Measurements from ENCODE around the gene SH2D7.

The SH2D7 gene

DNA sequence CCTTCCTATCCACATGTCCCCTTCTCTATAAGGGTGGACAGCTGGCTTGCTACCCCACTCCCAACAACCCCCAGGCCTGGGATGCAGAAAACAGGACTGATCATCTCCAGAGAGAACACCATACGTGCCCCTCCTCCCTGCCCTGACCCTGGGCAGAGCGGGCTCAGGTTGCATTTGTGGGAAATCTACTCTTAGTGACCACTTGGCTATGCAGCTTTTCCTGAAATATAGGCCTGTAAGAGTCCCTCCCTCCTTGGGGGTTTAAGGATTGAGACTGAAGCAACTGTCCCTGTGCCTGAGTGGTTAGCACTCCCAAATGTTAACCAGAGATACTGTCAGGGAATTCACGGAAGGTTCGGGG lies 11.7 kb downstream of the SH2D7 start:
- no peak for DNase-seq

DNA sequence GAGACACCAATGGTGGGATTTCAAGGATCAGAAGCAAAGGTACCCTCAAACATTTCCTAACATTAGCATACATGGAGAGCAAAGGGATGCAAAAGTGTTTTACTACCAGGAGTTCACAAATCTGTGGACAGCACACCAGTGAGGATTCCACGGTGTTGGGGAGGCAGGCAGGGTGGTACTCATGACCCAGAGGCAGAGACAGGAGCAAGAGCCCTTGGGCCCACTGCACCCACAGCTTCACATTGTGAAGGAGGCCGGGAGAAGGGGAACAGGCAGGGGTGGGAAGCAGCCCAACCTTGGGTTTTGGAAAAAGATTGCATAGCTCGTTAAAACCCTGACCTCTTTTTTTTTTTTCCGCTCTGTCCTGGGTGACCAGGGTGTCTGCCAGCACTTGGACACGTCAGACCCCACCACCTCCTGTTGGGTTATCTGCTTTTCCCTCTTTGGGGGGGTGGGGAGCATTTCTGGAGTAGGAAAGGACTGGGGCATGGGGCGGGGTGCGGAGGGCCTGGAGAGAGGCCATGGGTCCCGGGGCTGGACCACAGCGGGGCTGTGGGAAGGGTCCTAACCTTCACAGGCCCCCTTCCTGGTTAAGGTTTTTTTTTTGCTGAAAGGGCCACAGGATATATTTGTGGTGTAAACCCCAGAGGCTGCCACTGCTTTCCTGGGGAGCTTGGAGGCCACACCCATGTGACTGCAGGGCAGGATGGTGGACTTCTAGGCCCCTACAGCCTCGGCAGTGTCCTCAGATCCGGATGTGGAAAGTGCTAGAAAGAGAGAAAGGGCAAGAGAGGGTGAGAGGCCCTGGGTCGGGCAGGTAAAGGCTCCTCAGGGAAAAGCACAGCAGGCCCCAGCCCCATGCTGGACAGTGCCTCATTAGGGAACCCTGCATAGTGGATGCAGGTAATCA lies 12.5 kb downstream of the SH2D7 start:
- no peak for DNase-seq

DNA sequence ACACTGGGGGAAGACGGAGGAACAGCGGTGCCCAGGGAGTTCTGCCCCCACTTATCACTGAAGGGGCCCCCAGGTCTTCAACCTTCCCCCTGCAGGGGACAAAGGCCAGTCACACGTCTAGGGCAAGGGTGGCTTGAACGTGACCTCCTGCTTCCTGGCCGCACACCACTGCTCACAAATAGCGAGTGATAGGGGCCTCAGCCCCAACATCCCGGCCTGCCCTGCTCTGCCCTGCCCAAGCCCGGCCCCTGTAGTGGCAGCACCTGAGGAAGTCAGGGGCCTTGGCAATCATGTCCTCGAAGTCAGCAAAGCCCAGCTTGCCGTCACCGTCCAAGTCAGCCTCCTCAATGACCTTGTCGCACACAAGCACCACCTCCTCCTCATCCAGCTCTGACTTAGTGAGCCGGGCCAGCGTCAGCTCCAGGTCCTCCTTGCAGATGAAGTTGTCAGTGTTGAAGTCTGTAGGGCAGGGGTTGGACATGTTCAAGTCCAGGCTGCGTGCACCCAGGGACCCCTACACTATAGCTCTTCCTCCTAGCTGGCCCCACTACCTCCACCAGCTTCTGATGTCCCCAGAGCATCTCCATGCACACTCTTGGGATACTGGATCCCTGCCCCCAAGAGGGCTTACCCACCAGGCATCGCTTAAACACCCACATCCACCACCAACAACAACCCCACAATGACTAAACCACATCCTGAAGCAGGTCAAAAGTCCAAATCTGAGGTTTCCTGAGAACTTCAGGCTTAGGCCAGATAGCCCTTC lies 13.3 kb downstream of the SH2D7 start:
- DNase-seq: no peak

DNA sequence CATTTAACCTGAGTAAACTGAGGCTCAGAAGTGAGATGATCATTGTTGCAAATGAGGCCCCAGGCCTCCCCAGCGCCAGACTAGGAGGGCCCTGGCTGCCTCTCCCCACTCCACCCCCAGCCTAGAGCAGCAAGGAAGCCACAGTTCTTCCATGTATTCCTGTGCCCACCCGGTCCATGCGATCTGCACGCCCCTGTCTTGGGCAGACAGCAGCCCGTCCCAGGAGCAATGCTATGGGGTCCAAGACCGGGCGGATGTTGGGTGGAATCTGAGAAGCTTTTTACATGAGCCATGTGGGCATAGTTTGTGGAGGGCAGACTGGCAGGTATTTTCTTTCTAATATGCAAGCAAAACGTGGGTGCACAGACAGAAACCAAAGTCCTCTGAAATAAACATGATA lies 15.1 kb downstream of the SH2D7 start:
- DNase-seq: no peak

DNA sequence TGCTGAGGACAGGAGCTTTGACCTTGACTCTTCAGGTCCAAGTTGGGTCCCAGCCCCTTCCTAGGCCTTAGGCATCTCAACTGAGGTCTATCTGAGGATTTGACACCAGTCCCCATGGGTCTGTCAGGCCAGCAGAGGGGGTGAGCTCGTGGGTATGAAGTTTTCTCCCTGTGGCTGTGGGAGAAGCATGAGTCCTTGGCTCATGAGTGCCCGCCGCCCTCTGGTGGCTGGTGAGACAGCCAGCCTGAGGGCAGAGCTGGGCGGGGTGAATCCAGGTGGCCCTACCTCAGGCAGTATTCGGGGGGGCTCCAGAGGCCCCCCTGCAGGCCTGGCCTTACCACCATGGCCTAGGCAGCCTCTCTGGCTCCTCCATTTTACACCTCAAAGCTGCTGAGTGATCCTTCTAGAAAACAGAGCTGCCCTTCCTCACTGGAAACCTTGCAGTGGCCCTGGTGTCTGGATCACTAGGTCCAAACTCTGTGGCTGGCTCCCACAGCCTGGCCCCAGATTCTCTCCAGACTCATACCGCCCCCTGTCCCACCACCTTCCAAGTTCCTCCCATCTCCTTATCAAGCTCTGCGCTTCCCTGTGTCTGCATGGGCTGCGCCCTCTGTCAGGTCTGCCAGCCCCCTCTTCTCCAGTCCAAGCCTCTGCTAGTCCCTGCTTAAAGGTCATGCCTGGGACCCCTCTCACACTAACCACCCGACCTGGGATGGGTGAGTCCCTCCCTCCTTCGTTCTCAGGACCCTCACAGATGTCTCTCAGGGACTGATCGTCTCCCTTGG lies 16.1 kb downstream of the SH2D7 start:
- DNase-seq: peak; percentile 67

DNA sequence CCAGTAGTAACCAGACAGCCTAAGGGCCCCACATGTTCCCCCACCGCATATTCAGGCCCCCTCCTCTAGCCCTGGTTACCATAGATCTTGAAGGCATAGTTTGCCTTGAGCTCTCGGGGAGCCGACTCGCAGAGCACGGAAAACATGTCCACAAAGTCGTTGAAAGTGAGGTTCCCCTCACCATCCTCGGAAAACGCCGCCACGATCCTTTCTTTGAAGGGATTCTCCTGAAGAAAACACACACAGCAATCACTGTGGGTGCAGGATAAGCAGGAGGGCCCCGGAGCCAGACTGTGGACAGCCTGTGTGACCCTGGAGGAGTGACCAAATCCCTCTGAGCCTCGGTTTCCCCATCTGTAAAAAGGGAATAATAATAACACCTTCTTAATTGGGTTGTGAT lies 16.8 kb downstream of the SH2D7 start:
- no peak for DNase-seq

DNA sequence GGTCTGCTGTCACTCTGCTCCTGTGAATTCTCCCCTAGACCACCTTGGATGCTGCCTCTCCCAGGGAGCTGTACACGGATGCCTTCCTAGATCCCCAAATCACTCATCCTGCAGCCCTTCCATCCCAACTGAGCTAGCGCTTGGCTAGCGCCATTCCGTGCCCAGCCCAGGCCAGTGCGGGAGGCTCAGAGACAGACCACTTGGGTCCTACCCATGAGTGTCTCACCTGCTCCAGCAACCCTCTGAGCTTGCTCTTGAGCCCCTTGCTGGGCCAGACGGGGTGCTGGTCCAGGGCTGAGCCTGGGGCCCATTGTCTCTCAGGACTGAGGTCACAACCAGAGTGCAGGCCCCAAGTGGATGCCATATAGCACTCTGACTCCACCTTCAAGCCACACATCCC lies 17.7 kb downstream of the SH2D7 start:
- DNase-seq: no peak

DNA sequence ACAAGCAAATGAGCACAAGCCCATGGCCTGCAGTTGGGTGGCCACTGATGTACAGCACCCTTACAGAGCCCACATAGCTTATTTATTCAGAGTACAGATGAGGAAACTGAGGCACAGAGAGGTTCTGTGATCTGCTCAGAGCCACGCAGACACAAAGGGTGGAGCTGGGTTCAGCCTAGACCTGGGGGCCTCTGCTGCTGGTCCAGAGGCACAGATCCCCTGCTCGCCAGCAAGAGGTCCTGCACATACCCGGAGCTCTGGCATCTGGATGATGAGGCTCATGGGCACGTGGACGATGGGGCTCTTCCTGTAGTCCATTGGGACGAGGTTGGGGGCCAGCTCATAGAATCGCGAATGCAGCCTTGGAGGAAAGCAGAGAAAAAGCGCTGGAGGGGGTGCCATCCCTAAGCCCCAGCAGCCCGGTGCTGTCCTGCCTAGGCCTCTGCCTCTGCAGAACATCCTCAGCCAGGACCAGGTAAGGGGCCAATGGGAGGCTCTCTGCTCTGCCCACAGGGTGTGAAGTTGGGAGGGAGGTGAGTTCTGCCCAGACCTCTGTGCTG lies 18.6 kb downstream of the SH2D7 start:
- DNase-seq: no peak

DNA sequence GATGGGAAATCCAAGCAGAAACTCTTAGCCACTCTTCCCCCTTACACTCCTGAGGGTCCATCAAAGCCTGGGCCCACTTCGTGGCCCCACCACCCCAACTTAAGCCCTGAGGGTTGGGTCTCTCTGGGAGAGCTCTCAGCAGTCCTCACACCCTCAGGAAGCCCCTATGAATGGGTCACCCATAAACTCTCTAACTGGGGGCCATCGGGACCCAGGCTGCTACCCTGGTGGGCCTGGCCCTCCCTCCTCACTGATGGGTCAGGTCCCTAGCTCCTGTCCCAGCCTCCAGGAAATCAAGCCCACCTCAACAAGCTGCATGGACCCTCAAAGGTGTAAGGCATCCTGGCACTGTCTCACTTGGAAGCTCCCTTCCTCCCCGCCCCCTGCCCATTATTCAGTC lies 19.4 kb downstream of the SH2D7 start:
- no peak for DNase-seq

DNA sequence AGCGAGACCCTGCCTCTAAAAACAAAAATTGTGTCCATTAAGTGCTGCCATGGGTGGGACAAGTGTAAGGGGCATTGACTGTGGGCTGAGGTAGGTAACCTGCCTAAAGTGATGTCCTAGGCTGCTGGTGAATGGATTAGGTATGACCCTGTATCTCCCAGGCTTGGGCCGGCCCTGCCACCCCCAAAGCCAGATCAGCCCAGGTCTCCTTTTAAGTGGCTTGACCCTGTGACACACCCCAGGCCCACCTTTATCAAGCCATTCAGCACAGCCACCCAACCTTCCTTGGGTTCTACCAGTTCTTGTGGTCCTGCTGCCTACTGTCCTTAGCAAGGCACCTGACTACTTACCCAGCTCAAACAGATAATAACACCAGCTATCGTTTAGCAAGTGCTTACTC lies 20.2 kb downstream of the SH2D7 start:
- DNase-seq: no peak

DNA sequence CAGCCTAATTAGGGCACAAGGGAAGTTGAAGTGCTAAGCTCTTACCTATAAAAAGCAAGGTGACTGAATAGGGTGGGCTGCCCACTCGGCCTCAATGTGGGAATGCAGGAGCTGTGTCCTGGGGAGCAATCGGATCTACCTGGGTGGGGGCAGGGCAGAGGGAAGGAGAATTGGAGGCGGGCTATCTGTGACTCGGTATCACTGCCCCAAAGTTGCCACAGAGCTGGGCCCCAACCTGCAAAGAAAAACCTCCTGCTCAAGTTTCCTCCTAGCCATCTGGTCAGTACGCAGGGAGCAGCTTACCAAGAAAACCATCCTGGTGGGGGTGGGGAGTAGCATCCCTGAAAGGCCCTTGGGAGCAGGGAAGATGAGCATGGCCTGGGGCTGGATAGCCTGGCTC lies 28.2 kb downstream of the SH2D7 start:
- DNase-seq: no peak

DNA sequence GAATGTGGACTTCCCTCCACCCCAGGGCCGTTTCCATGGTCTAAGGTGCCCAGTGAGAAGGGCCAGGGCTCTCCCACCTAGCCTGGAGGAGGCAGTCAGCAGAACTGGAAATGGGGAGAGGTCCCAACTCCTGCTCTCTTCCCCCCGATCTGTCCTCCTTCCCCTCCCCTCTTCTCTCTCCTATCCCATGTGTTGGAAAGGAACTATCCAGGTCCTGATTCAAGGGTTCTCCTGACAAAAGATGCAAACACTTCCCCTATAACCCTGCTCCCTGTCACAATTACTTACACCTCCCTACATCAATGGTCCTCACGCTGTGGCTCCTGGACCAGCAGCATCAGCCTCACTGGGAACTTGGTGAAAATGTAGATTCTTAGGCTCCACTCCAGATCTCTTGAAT lies 32.9 kb downstream of the SH2D7 start:
- no peak for DNase-seq

DNA sequence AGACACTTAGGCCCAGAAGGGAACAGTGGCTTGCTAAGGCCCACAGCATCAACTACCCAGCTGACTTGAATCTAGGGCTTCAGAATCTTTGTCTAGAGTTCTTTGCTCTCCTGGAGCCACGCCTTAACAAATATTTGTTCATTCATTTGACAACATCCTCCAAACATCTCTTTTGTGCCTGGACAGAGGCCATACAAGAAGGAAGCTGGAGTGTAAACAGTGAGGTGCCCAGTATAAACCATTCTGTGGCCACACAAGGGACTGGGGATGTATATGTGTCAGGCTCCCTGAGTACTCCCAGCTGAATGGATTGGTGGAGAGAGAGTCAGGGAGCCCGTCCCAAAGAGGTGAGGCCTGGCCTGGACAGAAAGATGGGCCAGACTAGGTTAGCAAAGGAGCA lies 35.5 kb downstream of the SH2D7 start:
- no peak for DNase-seq

DNA sequence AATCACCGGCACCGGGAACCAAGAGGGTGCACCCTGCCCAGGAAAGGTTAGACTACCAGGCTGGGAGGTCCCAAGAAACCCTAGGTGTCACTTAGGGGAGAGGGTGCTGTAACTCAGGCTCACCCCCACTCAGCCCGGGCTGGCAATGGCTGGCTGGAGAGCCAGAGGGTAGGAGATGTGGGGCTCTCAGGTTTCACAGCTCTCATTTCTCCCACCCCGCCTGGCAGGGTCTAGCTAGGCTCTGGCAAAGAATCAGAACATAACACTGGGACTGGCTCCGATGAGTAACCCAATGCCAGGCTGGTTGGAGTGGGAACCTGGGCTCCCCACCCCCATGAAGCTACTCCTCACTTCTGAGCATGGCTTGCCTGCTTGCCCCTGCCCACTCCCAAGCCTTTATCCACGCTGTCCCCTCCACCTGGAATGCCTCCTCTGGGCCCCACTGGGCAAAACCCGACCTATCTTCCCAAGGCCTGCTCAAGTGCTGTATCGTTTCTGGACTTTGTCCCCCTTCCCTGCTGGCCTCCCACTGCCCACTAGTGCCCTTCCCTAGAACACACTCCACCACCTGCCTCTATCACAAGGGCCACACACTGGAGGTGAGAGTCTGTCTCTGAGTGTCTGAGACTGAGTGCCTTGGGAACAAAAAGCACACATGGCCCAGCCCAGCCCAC lies 36.9 kb downstream of the SH2D7 start:
- peak; percentile 35 for DNase-seq

DNA sequence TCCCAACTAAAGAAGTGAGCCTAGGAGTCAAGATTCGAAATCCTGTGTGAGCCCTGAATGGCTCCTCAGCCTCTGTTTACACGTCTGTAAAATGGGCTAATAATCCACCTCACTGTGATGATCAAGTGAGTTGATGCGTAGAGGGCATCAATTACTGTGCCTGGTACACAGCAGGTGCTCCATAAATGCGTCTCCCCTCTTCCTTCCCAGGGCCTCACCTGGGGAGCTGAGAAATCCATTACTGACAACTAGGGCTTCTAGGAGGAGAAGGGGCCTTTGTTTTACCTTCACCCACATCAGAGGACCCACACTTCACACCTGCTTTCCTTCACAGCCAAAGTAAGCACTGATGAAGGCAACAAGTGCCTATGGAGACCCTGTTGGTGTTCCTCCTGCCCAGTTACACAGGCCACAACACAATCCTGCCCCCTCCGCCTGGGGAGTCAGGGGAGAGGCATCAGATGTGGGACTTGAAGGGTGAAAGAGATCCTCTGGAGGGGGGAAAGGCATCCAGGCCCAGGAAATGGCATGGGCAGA lies 37.5 kb downstream of the SH2D7 start:
- DNase-seq: no peak

DNA sequence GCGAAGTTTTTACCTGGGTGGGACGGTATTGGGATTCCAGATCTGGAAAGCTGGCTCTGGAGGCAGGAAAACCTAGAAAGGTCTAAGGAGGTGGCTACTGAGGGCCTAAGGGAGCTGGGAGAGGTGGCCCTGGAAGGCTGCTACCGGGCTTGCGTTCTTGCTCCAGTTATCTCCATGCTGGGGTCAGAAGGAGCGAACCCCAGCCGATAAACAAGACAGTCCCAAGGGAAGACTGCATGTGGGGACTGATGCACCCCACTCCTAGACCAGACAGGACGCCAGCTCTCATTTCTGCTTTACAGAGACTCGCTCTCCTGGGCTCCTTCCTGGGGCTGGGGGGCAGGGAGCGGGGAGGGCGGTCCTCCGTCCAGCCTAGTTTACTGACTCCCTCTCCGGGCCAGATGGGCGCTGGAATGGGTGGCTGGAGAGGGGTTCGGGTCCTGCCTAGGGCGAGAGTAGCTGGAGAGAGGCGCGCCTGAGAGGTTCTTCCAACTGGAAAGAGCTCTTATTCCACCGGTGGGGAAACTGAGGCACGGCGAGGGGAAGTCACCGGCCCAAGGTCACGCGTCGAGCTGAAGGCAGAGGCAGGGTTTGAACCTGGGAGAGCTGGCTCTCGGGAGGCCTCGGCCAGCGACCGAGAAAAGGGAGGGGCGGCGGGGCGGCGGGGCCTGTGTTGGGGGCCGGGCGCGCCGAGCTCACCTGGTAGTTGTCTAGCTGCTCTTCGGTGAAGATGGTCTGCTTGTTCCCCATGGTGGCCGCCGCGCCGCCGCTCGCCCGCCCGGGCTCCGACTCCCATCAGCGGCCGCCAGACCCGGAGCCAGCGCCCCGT lies 38.3 kb downstream of the SH2D7 start:
- DNase-seq: peak; percentile 43

DNA sequence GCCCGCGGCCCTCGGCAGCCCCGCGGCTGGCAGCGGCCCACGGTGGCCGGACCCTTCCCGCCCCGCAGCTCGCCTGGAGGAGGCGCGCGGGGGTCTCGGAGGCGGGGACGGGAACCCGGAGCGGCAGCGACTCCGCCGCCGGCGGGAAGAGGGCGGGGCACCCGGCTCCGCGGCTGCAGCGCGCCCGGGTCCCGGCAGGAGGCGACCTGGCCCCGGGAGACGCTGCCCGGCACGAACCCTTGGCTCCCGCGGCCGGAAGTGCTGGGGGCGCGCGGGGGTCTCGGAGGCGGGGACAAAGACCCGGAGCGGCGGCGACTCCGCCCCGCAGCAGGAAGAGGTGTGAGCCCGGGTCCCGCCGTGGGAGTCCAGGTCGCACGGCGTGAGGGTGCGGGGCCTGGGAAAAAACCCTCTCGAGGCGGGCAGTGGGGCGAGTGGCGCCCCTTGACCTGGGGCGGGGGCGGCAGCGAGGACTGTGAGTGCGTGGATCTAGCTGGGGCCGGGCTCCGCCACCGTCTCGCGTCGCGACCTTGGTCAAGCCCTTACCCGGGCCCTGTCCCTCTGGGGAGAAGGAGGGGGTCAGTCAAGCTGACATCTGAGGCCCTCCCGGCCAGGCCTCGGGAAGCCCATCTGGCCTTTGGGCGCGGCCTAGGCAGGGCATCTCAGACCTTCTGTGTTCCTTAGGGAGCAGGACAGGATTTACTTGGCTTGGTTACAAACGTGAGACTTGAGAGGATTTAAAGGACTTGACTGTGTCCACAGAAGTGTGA lies 39.1 kb downstream of the SH2D7 start, which contains the start of gene CIB2:
Gene CIB2 (minus strand): TSS at position 151 of the 767 bp plus-strand sequence. CDS start 230 bp downstream, outside the sequence.
- DNase-seq: peak; percentile 87

DNA sequence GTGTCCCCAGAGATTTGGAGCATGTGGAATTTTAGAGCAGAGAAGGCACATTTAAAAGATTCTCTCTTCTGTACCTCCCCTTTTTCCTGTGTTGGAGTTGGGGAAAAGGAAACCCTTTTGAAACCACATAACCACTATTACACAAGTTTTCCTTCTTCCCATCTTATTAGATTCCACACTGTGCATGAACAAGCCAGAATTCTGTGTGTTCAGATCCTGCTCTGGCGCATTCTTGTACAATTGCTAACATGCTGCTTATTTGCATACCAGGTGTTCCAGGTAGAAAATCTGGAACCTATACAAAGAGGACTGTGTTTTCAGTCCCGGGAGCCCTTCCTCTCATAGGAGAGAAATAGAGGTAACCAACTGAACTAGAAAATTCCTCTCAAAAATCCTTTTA lies 41.4 kb downstream of the SH2D7 start:
- no peak for DNase-seq

DNA sequence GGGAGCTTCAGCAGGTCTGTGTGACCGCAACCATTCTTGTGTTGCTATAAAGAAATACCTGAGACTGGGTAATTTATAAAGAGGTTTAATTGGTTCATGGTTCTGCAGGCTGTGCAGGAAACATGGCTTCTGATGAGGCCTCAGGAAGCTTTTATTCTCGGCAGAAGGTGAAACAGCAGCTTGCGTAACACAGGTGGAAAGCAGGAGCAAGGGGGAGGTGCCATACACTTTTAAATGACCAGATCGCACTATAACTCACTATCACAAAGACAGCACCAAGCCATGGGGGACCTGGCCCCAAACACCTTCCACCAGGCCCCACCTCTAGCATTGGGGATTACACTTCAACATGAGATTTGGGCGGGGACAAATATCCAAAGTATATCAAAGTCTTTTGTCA lies 47.2 kb downstream of the SH2D7 start:
- no peak for DNase-seq

DNA sequence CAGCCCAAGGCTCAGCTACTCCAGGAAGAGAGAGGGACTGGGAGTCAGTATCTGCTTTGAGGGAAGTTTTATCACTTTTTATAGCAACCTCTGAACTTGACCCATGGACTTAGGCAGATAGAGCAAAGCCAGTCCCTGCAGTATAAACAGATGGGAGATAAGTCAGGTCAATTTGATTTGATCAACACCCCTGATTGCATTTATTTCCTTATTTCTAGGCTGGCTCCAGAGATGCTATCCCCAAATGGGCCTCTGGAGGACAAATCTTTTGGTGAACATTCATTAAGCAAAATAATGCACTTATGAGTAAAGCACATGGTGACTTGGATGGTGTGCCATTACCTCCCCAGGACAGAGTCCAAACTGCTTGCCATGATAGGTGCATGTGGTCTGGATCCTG lies 47.9 kb downstream of the SH2D7 start:
- DNase-seq: no peak

All from right kidney (tissue), 1 donor.